Pancreas (tissue), 10 donors: ENCODE measurements around the gene HECTD4. TPM values are rescaled to one million over a fixed set of nuclear protein-coding genes. Genes with fewer than 3 reads are reported as not detected.

Experiments
- ATAC-seq, 4 donors: fragments of 200-7000 bp; cut with Tn5 transposase; one replicate each; pipeline versions ENCODE4 v1.8.0 to v1.9.1; 2020; ENCODE audit warnings: mild to moderate bottlenecking in 4 of 4, moderate library complexity in 4 of 4
- DNase-seq, 6 donors: peaks; one replicate each; pipeline ENCODE4 v3.0.0-alpha.2; 2020
- FAIRE-seq: peaks from 2 replicates; lab custom pipeline; 2012; peaks lifted over from hg19 to GRCh38; lab: Jason Lieb, UNC
- H3K27ac ChIP-seq, 4 donors: fragments of 200-600 bp; sonication (generic); 1 replicate in 3 of 4; 2 replicates in 1 of 4; pipeline versions ENCODE4 v1.5.0 to v1.8.0; 2020
- H3K27me3 ChIP-seq, 4 donors: fragments of 200-600 bp; one replicate each; pipeline ENCODE4 v1.8.0; 2021
- H3K36me3 ChIP-seq, 3 donors: fragments of 200-600 bp; sonication (generic) in 1 of 3; one replicate each; pipeline versions ENCODE4 v1.5.0 to v1.8.0; 2020 to 2021
- H3K4me1 ChIP-seq, 3 donors: fragments of 200-600 bp; one replicate each; pipeline ENCODE4 v1.8.0; 2021
- H3K4me3 ChIP-seq, 4 donors: fragments of 200-600 bp; sonication (generic) in 2 of 4; one replicate each; pipeline versions ENCODE4 v1.5.0 to v1.8.0; 2020 to 2021
- H3K9me3 ChIP-seq, 4 donors: fragments of 200-600 bp; one replicate each; pipeline ENCODE4 v1.8.0; 2021
- CTCF ChIP-seq, 4 donors: fragments of 200-600 bp; sonication (generic) in 3 of 4; IDR thresholded peaks; one replicate each; pipeline versions ENCODE4 v1.5.0 to v1.8.0; 2021; ENCODE audit warnings: antibody characterized with exemption in 4 of 4
- WGBS, 2 donors: extraction: QIAGEN DNeasy Blood & Tissue Kit; methylation state at CpG; one replicate each; pipeline ENCODE4 v1.1.7; 2013; 5-methylcytosine and 5-hydroxymethylcytosine counted together
- intact Hi-C, 3 donors: fragments of 100-400 bp; cut with DNase I; formaldehyde crosslinking; loops; one replicate each; pipeline versions ENCODE4 v1.11.1 to v1.14.2; 2022
- polyA plus RNA-seq, 2 donors: library from polyadenylated mRNA; stranded (reverse); fragments of 200-250 nt; gene quantifications; one replicate each; pipeline ENCODE4 v1.2.3, GENCODE V29; 2013
- total RNA-seq, 6 donors: library from RNA; stranded (reverse); fragmentation: NEBNext Ultra II Directional in 4 of 6; extraction: Animal tissue kit (Norgen Biotek cat#: 25700) in 4 of 6; gene quantifications; one replicate each; pipeline versions ENCODE4 v1.2.1 to v1.2.4, GENCODE V29; 2021 to 2023
- donor health status: healthy with polysubstance abuse.
- donor health status: DM: no; HTN: no; CAD: no; lungs with moderate emphysema.
- donor health status: DM: no; HTN: no; CAD: no.
- donor health status: control.
- donor health status: control.
- donor health status: Bipolar disorder and iron deficiency.
- donor health status: DM: yes; HTN: yes; CAD: no.
- donor health status: DM: no; HTN: no; CAD: no.
- donor health status: DM: no; HTN: no; CAD: no.
- donor health status: DM: yes; HTN: yes; CAD: no.

Gene HECTD4
- total and polyA plus RNA-seq, 8 donors: 17.9 to 38.4 (median 26.4) TPM

DNA sequence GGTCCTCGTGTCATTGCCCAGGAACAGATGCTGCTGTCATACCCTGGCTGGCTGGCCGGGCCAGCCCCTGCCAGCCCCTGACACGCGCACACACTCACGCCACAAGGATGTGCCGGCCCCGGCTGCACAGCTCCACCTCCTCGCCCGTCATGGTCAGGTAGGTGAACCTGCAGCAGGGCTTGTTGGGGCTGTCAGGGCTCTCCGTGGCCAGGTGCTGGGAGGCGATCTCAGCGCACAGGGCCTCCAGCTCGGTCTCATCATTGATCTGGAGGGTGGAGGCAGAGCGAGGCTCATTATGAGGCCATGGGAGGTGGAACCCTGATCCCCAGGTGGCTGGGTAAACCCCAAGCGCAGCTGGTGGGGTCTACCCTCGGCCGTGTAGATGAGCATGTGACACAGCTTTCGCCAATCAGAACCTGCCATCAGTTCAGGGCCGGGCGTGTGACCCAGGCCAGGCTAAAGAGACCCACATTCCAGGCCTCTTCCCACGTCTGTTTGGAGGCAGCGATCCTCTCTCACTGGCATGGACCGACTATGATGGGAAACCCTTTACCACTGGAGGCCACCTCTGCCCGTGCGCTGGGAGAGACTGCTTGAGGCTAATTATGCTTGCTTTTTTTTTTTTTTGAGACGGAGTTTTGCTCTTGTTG is 218.1 kb downstream of the HECTD4 start:
- FAIRE-seq (no peak), ATAC-seq (no peak), DNase-seq (peak in 2 of 6 donors; percentile 39 to 49)
- no peaks in the 10 kb centered on the region for H3K4me1 ChIP-seq
- H3K36me3 ChIP-seq: peaks cover 0 to 12% (median 11%) of the 10 kb centered on the region in 3 donors
- 95 to 96% methylated on average over 26 of the region's 26 CpGs for WGBS, 2 donors
- no peak for TF ChIP-seq CTCF (IDR thresholded peaks at IDR 0.05)
- no peak overlapping the region for H3K27ac ChIP-seq
- no peaks in the 10 kb centered on the region for H3K27me3 ChIP-seq
- H3K4me3 ChIP-seq: no peak overlapping the region
- intact Hi-C loops: no loop called here
- H3K9me3 ChIP-seq: no peaks in the 10 kb centered on the region

GRCh38 chr12:112163471-112163991 is 218.7 kb downstream of the HECTD4 start:
- FAIRE-seq (no peak), DNase-seq (peak in 1 of 6 donors; percentile 55), ATAC-seq (no peak)
- H3K36me3 ChIP-seq: peaks cover 0 to 12% (median 11%) of the 10 kb centered on the region in 3 donors
- no peaks in the 10 kb centered on the region for H3K27me3 ChIP-seq
- no peaks in the 10 kb centered on the region for H3K4me1 ChIP-seq
- intact Hi-C loops: no loop called here
- H3K4me3 ChIP-seq: no peak overlapping the region
- H3K9me3 ChIP-seq: no peaks in the 10 kb centered on the region
- WGBS, 2 donors: 93 to 96% methylated on average over 22 of the region's 22 CpGs
- no peak for TF ChIP-seq CTCF (IDR thresholded peaks at IDR 0.05)
- no peak overlapping the region for H3K27ac ChIP-seq

DNA sequence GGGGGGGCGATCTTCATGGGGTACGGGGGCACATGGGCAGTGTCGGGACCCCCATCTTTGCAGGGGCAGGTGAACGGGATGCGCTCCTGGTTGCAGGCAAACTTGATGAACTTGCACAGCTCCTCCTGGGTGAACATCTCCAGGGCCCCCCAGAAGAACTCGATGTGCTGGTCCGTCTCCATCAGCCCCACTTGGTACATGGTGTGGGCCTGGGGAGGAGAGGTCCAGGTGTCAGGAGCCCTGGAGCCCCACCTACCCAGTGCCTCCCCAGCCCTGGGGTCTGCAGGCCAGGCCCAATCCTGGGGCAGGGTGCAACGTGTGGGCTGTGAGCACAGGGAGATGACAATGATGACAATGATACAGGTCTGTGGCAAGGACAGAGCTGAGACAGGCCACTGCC is 219.2 kb downstream of the HECTD4 start:
- no peak overlapping the region for H3K4me3 ChIP-seq
- no peak overlapping the region for H3K27ac ChIP-seq
- FAIRE-seq (no peak), ATAC-seq (no peak), DNase-seq (peak in 2 of 6 donors; percentile 31 to 34)
- H3K9me3 ChIP-seq: no peaks in the 10 kb centered on the region
- H3K36me3 ChIP-seq: peaks cover 0 to 12% (median 11%) of the 10 kb centered on the region in 3 donors
- no peaks in the 10 kb centered on the region for H3K4me1 ChIP-seq
- H3K27me3 ChIP-seq: no peaks in the 10 kb centered on the region
- intact Hi-C loops: no loop called here
- 94% methylated on average over 8 of the region's 8 CpGs for WGBS, 2 donors
- TF ChIP-seq CTCF (IDR thresholded peaks at IDR 0.05): no peak

GRCh38 chr12:112162241-112162790 is 219.9 kb downstream of the HECTD4 start:
- WGBS, 2 donors: 97 to 99% methylated on average over 12 of the region's 12 CpGs
- no peaks in the 10 kb centered on the region for H3K4me1 ChIP-seq
- H3K27me3 ChIP-seq: no peaks in the 10 kb centered on the region
- FAIRE-seq (no peak), DNase-seq (no peak), ATAC-seq (no peak)
- no peak overlapping the region for H3K4me3 ChIP-seq
- H3K27ac ChIP-seq: no peak overlapping the region
- H3K9me3 ChIP-seq: no peaks in the 10 kb centered on the region
- H3K36me3 ChIP-seq: peaks cover 0 to 12% (median 11%) of the 10 kb centered on the region in 3 donors
- no peak for TF ChIP-seq CTCF (IDR thresholded peaks at IDR 0.05)
- intact Hi-C loops: no loop called here

GRCh38 chr12:112161711-112162110 is 220.5 kb downstream of the HECTD4 start:
- ATAC-seq (no peak), DNase-seq (no peak), FAIRE-seq (no peak)
- H3K27me3 ChIP-seq: no peaks in the 10 kb centered on the region
- no peaks in the 10 kb centered on the region for H3K4me1 ChIP-seq
- H3K27ac ChIP-seq: no peak overlapping the region
- intact Hi-C loops: no loop called here
- TF ChIP-seq CTCF (IDR thresholded peaks at IDR 0.05): no peak
- WGBS, 2 donors: 91 to 95% methylated on average over 9 of the region's 9 CpGs
- H3K4me3 ChIP-seq: no peak overlapping the region
- H3K9me3 ChIP-seq: no peaks in the 10 kb centered on the region
- peaks cover 0 to 12% (median 11%) of the 10 kb centered on the region in 3 donors for H3K36me3 ChIP-seq
